ENCODE data around the gene ZNF610.
"Not testable (repeated sequence)": the region's sequence is repeated elsewhere in the genome, so short reads cannot be mapped to it uniquely, and the experiment has no call there.

ZNF610 gene

GRCh38 chr19:52336117-52336790, at the start of gene ZNF610:
ZNF610 (plus strand) TSS chr19:52336243; CDS start chr19:52349173, 12,930 bp downstream.
- DNase-seq (ENCODE audit: low spot score): peak; percentile 55

- no peak for DNase-seq (ENCODE audit: low spot score)
These were observed 49.8 kb upstream of the ZNF610 start for GRCh38 chr19:52286256-52286655.

GRCh38 chr19:52291781-52292180, 44.3 kb upstream of the ZNF610 start:
- no peak for DNase-seq (ENCODE audit: low spot score)

GRCh38 chr19:52292946-52293345, 43.1 kb upstream of the ZNF610 start:
- DNase-seq (ENCODE audit: low spot score): not testable (repeated sequence)

- no peak for DNase-seq (ENCODE audit: low spot score)
These were observed 39.7 kb upstream of the ZNF610 start for GRCh38 chr19:52296400-52296772.

GRCh38 chr19:52296773-52297600, 39.1 kb upstream of the ZNF610 start, which contains the start of gene ZNF480:
ZNF480 (plus strand) TSS chr19:52297169; CDS start chr19:52300413, 3,244 bp downstream.
- DNase-seq (ENCODE audit: low spot score): peak; percentile 75

GRCh38 chr19:52297601-52298364, 38.3 kb upstream of the ZNF610 start:
- no peak for DNase-seq (ENCODE audit: low spot score)

GRCh38 chr19:52307275-52307674, 28.8 kb upstream of the ZNF610 start:
- no peak for DNase-seq (ENCODE audit: low spot score)

- DNase-seq (ENCODE audit: low spot score): no peak
These were observed 13.6 kb upstream of the ZNF610 start for GRCh38 chr19:52322429-52322828.

GRCh38 chr19:52331757-52332156, 4.3 kb upstream of the ZNF610 start:
- DNase-seq (ENCODE audit: low spot score): no peak

- DNase-seq (ENCODE audit: low spot score): no peak
These were observed 301 bp upstream of the ZNF610 start for GRCh38 chr19:52335768-52336116.

GRCh38 chr19:52336791-52337381, 843 bp downstream of the ZNF610 start:
- DNase-seq (ENCODE audit: low spot score): no peak

GRCh38 chr19:52339022-52339421, 3.0 kb downstream of the ZNF610 start:
- DNase-seq (ENCODE audit: low spot score): not testable (repeated sequence)

GRCh38 chr19:52343548-52343947, 7.5 kb downstream of the ZNF610 start:
- no peak for DNase-seq (ENCODE audit: low spot score)

- DNase-seq (ENCODE audit: low spot score): no peak
These were observed 9.1 kb downstream of the ZNF610 start for GRCh38 chr19:52345162-52345561.

GRCh38 chr19:52351512-52351911, 15.5 kb downstream of the ZNF610 start:
- no peak for DNase-seq (ENCODE audit: low spot score)

- no peak for DNase-seq (ENCODE audit: low spot score)
These were observed 30.4 kb downstream of the ZNF610 start for GRCh38 chr19:52366414-52366824.

- DNase-seq (ENCODE audit: low spot score): peak; percentile 20
These were observed 33.7 kb downstream of the ZNF610 start, which contains the start of gene ZNF880 for GRCh38 chr19:52369559-52370340. ZNF880 (plus strand) TSS chr19:52369923; CDS start chr19:52369966, 43 bp downstream.

GRCh38 chr19:52370341-52370710, 34.3 kb downstream of the ZNF610 start:
- DNase-seq (ENCODE audit: low spot score): no peak

- DNase-seq (ENCODE audit: low spot score): no peak
These were observed 55.1 kb downstream of the ZNF610 start for GRCh38 chr19:52391135-52391534.
